ENCODE data around the gene RHBDL3.

Gene RHBDL3

DNA sequence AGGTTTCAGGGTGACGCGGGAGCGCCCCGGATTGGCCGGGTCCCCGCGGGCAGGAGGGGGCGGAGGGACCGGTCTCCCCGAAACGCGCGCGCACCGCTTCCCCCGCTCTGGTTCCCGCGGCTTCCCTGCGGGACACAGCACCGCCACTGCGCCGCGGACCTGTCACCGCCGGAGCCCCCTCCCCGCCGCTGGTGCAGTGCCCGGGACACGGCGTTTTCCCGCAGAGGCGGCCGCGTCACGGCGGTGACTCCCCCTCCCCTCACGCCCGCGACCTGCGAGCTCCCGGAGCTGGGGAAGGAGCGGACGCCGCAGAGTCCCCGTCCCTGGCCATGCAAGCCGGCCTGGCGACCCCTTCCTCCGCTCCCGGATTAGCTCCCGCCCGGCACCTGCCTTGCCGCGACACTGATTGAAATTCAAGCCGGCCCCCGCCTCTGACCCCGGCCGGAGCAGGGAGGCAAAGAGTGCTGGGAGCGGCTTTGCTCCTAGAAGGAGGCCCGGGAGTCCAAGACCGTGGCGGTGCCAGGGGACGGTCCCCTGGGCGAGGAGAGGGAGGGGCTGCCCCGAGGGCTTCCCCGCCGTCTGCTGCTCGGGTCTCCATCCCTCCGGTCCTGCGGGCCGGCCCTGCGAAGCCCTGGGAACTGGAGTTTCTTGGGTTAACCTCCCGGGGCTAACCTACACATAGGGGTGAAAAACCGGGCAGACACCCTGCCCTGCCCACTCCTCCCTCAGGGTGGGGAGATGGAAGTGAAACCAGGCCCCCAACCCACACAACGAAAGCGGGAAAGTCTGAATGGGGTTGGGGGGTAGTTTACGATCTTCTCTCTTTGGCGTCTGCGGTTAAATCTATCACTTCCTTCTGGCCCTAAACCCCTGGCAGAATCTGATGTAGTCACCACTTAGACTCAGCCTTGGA lies 1.0 kb downstream of the RHBDL3 start:
- no peak for DNase-seq

DNA sequence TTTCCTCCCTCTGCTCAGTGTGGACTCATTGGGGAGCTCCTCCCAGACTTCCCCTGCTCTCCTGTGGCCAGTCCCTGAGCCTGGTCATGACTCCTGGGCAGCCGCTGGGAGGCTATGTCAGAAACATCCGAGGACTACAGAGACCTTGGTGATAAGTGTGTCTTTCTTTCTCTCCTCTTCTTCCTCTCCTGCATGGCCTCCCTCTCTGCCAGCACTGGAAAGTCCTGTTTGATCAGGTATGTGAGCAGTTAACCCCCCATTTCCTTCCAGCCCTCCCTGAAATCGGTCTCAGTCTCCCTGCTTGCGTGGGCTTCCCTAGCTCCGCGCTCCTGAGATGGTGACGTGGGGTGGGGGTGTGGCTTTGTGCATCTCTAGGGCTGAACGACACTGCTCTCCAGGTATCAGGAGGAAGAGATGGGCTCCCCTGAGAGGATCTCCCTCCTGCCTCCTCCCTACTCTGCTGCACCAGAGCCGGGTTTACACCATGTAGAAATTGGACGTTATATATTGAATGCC lies 2.1 kb downstream of the RHBDL3 start:
- no peak for DNase-seq

GRCh38 chr17:32268734-32269288 lies 3.2 kb downstream of the RHBDL3 start:
- no peak for DNase-seq

GRCh38 chr17:32269377-32269776 lies 3.7 kb downstream of the RHBDL3 start:
- DNase-seq, result no peak

GRCh38 chr17:32271844-32272243 lies 6.2 kb downstream of the RHBDL3 start:
- DNase-seq, result no peak

- DNase-seq, result no peak
Measured at GRCh38 chr17:32274101-32274500, 8.5 kb downstream of the RHBDL3 start.

GRCh38 chr17:32274643-32275042 lies 9.0 kb downstream of the RHBDL3 start:
- DNase-seq, result no peak

DNA sequence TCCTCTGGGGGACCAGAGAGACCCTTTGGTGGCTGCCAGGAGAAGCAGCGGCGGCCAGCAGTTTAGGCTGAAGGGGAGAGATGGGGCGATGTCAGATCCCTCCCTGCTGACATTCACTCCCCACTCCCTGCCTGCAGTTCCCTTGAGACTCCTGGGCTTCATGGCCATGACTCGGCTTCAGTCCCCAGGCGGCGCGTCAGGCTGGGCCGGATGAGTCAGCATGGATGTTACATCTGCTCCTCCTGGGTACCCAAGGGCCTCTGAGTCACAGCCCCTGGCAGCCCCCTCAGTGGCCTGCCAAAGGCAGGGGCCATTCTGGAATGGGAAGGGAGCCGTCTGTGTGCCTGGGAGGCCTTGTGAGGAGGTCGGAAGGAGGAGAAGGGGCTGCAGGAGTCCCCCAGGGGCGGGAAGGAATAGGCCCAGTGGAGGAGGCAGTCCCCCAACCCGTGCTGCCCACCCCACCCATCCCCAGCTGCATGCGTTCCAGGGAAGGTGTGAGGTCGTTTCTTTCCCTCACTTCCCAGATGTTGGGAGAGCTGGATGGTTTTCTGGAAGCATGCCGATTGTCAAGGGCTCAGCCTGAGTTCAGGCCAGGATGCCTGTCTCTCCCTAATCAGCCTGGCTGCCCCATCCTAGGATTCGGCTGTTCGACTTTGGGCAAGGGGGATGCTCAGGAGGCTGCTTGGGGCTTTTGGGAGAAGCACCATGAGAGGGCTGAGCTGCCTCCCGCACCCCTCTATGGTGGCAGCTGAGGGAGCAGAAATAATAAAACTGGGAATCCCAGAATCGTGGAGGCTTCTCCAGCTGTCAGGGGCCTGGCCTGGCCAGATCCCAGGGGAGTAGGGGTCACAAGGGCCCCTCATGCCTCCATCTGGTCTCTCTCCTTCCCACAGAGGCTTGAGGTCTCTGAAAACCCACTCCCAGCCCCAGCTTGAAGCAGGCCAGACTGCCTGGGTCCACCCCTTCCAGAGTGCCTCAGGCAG lies 9.7 kb downstream of the RHBDL3 start:
- no peak for DNase-seq

- no peak for DNase-seq
Measured at GRCh38 chr17:32276171-32276601, 10.6 kb downstream of the RHBDL3 start.

DNA sequence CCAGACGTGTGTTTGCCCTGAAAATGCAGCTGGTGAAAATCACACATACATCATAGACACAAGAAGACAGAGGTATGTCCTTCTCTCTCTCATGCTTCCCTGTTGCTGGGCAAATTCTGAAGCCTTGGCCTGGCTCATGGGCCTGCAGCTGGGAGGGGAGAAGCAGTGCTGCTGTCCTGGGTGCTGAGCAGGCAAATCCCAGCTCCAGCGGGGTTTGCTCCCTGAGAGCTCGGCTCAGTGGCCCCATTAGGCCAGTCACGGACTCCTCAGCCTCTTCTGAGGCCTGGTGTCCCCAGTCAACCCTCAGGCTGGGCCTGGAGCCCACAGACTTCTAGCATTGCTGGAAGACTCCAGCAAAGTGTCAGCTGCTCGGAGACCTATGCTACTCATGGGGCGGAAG lies 11.7 kb downstream of the RHBDL3 start:
- DNase-seq, result no peak

GRCh38 chr17:32278815-32279214 lies 13.2 kb downstream of the RHBDL3 start:
- DNase-seq, result no peak

- DNase-seq, result no peak
Measured at GRCh38 chr17:32279891-32280716, 14.5 kb downstream of the RHBDL3 start.

GRCh38 chr17:32281011-32281451 lies 15.4 kb downstream of the RHBDL3 start:
- DNase-seq, result no peak

- no peak for DNase-seq
Measured at GRCh38 chr17:32283745-32284201, 18.1 kb downstream of the RHBDL3 start.

DNA sequence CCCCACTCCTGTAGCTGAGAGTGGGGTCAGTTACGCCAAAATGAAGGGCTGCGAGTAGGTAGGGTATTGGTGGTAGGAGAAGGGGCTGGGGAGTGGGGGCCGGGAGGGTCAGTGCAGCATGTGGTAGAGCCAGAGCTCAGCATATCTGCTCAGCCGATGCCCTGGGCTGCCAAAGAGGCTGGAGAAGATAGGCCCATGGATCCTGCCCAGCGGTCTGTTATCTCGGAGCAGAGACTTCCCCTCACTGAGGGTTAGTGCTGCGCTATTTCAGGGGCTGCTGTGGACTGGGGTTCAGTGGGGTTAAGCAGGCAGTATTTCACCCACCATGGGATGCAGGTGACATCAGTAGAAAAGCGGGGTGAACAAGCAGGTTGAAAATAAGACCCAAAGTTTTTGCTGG lies 19.7 kb downstream of the RHBDL3 start:
- no peak for DNase-seq

- no peak for DNase-seq
Measured at GRCh38 chr17:32285746-32286517, 20.3 kb downstream of the RHBDL3 start.

- DNase-seq, result no peak
Measured at GRCh38 chr17:32286518-32286900, 20.9 kb downstream of the RHBDL3 start.

GRCh38 chr17:32287804-32288511 lies 22.3 kb downstream of the RHBDL3 start:
- no peak for DNase-seq

GRCh38 chr17:32288615-32289014 lies 23.0 kb downstream of the RHBDL3 start:
- no peak for DNase-seq

GRCh38 chr17:32289471-32290070 lies 23.9 kb downstream of the RHBDL3 start:
- no peak for DNase-seq
